H1 (cell line): Measurements from ENCODE around the gene FXYD3.

ENCODE experiments used
- CTCF ChIP-seq, 3 experiments: IDR thresholded peaks; 1 replicate in 2 of 3; 2 replicates in 1 of 3; pipeline versions ENCODE4 v1.5.1 to v1.6.1; 2011; ENCODE audit warnings: low read length in 3 of 3, mild to moderate bottlenecking in 3 of 3, inconsistent platforms in 2 of 3, low read depth in 1 of 3, moderate library complexity in 1 of 3; ENCODE audit not compliant: insufficient read depth in 1 of 3; ENCODE audit errors: control extremely low read depth in 1 of 3
- HDAC6 ChIP-seq: IDR thresholded peaks from one replicate; pipeline ENCODE4 v1.7.1; 2012; ENCODE audit warnings: low read depth, mild to moderate bottlenecking, inconsistent platforms, low read length, moderate library complexity
- POLR2A ChIP-seq, 2 experiments: IDR thresholded peaks; 1 replicate in 1 of 2; 2 replicates in 1 of 2; pipeline ENCODE4 v1.6.1; 2011; ENCODE audit warnings: low read depth in 2 of 2, low read length in 2 of 2, mild to moderate bottlenecking in 2 of 2; ENCODE audit errors: control extremely low read depth in 1 of 2
- SIRT6 ChIP-seq: IDR thresholded peaks from one replicate; pipeline ENCODE4 v1.7.1; 2012; ENCODE audit warnings: low read length, inconsistent platforms

GRCh38 chr19:35119091-35119490 lies 3.5 kb downstream of the FXYD3 start:
- TF ChIP-seq CTCF (IDR thresholded peaks at IDR 0.05; ENCODE audit: control extremely low read depth in 1 of 3, insufficient read depth in 1 of 3, low read depth in 1 of 3, low read length in 3 of 3) (no peak), HDAC6 (no peak), POLR2A (IDR thresholded peaks at IDR 0.05; ENCODE audit: control extremely low read depth in 1 of 2, low read depth in 2 of 2, low read length in 2 of 2) (no peak), SIRT6 (no peak)
